ENCODE results near the gene HINFP.

The HINFP gene

GRCh38 chr11:119144825-119145486, 23.6 kb downstream of the HINFP start:
- no peak for DNase-seq (ENCODE audit: extremely low read depth, low read depth)
- peak; percentile 68 for TF ChIP-seq CTCF (IDR thresholded peaks at IDR 0.05; ENCODE audit: low read depth, low read length)

- no peak for DNase-seq (ENCODE audit: extremely low read depth, low read depth)
- no peak for TF ChIP-seq CTCF (IDR thresholded peaks at IDR 0.05; ENCODE audit: low read depth, low read length)
Observed at GRCh38 chr11:119145551-119145950, 24.2 kb downstream of the HINFP start.

GRCh38 chr11:119147604-119148333, 26.4 kb downstream of the HINFP start:
- DNase-seq (ENCODE audit: extremely low read depth, low read depth), result no peak
- no peak for TF ChIP-seq CTCF (IDR thresholded peaks at IDR 0.05; ENCODE audit: low read depth, low read length)

GRCh38 chr11:119148720-119149017, 27.3 kb downstream of the HINFP start:
- no peak for DNase-seq (ENCODE audit: extremely low read depth, low read depth)
- TF ChIP-seq CTCF (IDR thresholded peaks at IDR 0.05; ENCODE audit: low read depth, low read length), result no peak

- no peak for TF ChIP-seq CTCF (IDR thresholded peaks at IDR 0.05; ENCODE audit: low read depth, low read length)
- DNase-seq (ENCODE audit: extremely low read depth, low read depth), result no peak
Observed at GRCh38 chr11:119149018-119149785, 27.8 kb downstream of the HINFP start, which contains the start of gene ABCG4. Gene ABCG4 (plus strand): TSS chr11:119149052. CDS start chr11:119149966, 914 bp downstream.

GRCh38 chr11:119149786-119150275, 28.5 kb downstream of the HINFP start:
- no peak for DNase-seq (ENCODE audit: extremely low read depth, low read depth)
- TF ChIP-seq CTCF (IDR thresholded peaks at IDR 0.05; ENCODE audit: low read depth, low read length), result no peak

- no peak for TF ChIP-seq CTCF (IDR thresholded peaks at IDR 0.05; ENCODE audit: low read depth, low read length)
Observed at GRCh38 chr11:119152043-119152442, 30.7 kb downstream of the HINFP start.

More at GRCh38 chr11:119152043-119152442, 30.7 kb downstream of the HINFP start:
- DNase-seq (ENCODE audit: extremely low read depth, low read depth), result no peak
